ENCODE results near the gene GLOD4.

The GLOD4 gene

GRCh38 chr17:802481-802880, 20.4 kb upstream of the GLOD4 start:
- H3K4me1 ChIP-seq (ENCODE audit: control insufficient read depth in 2 of 2, insufficient read depth in 2 of 2, low read length in 2 of 2) = no peaks in the 10 kb centered on the region
- no peak overlapping the region for H3K4me3 ChIP-seq (ENCODE audit: low read length in 2 of 2)
- H3K9me3 ChIP-seq (ENCODE audit: control insufficient read depth in 2 of 2, low read length in 2 of 2) = no peaks in the 10 kb centered on the region
- H3K9ac ChIP-seq (ENCODE audit: low read depth in 1 of 2, low read length in 2 of 2) = no peak overlapping the region
- no peaks in the 10 kb centered on the region for H3K36me3 ChIP-seq (ENCODE audit: control insufficient read depth in 2 of 2, insufficient read depth in 2 of 2, low read length in 2 of 2)
- no peaks in the 10 kb centered on the region for H3K27me3 ChIP-seq (ENCODE audit: control insufficient read depth in 2 of 2, insufficient read depth in 2 of 2, low read length in 2 of 2)
- no peak overlapping the region for H3K27ac ChIP-seq (ENCODE audit: low read depth in 2 of 2, low read length in 2 of 2)

DNA sequence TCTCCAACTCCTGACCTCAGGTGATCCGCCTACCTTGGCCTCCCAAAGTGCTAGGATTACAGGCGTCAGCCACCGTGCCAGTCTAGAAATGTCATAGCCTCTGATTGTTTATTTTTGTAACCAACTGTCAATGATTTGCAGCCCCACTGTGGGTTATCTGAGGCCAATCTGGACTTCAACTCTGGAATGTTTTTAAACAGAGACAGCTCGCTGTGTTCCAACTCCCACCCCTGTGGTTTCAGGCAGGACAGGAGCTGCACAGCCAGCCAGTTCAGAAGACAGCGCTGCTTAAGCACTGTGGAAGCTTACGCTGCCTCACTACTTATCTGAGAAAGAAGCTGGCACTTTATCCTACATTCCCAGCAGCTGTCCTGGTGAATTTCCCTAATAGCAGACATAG, 19.6 kb upstream of the GLOD4 start:
- Histone ChIP-seq H3K4me1 (ENCODE audit: control insufficient read depth in 2 of 2, insufficient read depth in 2 of 2, low read length in 2 of 2) (no peaks in the 10 kb centered on the region), H3K9me3 (ENCODE audit: control insufficient read depth in 2 of 2, low read length in 2 of 2) (no peaks in the 10 kb centered on the region), H3K9ac (ENCODE audit: low read depth in 1 of 2, low read length in 2 of 2) (no peak overlapping the region), H3K36me3 (ENCODE audit: control insufficient read depth in 2 of 2, insufficient read depth in 2 of 2, low read length in 2 of 2) (no peaks in the 10 kb centered on the region), H3K27ac (ENCODE audit: low read depth in 2 of 2, low read length in 2 of 2) (no peak overlapping the region), H3K27me3 (ENCODE audit: control insufficient read depth in 2 of 2, insufficient read depth in 2 of 2, low read length in 2 of 2) (no peaks in the 10 kb centered on the region), H3K4me3 (ENCODE audit: low read length in 2 of 2) (no peak overlapping the region)

DNA sequence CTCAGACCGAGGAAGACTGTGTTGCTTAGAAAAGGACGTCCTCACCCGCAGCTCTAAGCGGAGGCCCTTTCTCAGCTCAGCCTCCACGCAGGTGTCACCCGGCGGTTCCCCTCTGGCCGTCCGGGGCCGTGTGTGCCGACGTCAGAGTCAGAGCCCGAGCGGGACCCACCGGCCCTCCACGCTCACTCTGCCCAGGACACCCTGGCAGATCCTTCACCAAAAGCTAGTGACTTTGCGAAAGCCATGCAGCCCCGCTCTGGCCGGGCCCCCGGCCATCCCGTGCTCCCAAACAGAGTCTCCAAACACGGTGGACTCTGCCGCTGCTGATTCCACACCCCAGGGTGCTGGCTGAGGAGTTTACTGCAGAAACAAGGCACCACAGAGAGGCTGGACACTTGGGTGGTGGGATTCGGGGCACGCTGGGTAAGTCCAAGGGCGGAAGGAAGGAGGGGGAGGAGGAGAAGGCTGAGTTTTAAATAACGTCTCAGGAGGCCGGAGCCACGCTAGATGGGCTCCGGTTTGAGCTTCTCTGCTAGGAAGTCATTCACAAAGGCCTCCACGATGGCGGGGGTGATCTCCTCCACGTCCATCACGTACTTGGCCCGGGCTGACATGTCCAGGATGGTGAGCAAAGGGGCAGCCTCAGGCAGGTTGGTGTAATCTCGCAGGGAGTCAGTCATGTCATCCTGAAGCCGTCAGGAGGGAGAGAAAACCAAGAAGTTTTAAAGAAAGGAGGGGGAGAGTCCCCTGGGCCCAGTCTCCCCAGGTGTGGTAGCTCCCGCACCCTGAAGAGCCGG, 18.6 kb upstream of the GLOD4 start:
- no peaks in the 10 kb centered on the region for H3K36me3 ChIP-seq (ENCODE audit: control insufficient read depth in 2 of 2, insufficient read depth in 2 of 2, low read length in 2 of 2)
- no peaks in the 10 kb centered on the region for H3K4me1 ChIP-seq (ENCODE audit: control insufficient read depth in 2 of 2, insufficient read depth in 2 of 2, low read length in 2 of 2)
- no peak overlapping the region for H3K27ac ChIP-seq (ENCODE audit: low read depth in 2 of 2, low read length in 2 of 2)

GRCh38 chr17:799261-799660, 17.2 kb upstream of the GLOD4 start:
- no peaks in the 10 kb centered on the region for H3K27me3 ChIP-seq (ENCODE audit: control insufficient read depth in 2 of 2, insufficient read depth in 2 of 2, low read length in 2 of 2)
- no peak overlapping the region for H3K27ac ChIP-seq (ENCODE audit: low read depth in 2 of 2, low read length in 2 of 2)
- H3K36me3 ChIP-seq (ENCODE audit: control insufficient read depth in 2 of 2, insufficient read depth in 2 of 2, low read length in 2 of 2) = no peaks in the 10 kb centered on the region
- peaks cover 0 to 4% of the 10 kb centered on the region in 2 donors for H3K4me1 ChIP-seq (ENCODE audit: control insufficient read depth in 2 of 2, insufficient read depth in 2 of 2, low read length in 2 of 2)
- H3K9ac ChIP-seq (ENCODE audit: low read depth in 1 of 2, low read length in 2 of 2) = no peak overlapping the region
- H3K4me3 ChIP-seq (ENCODE audit: low read length in 2 of 2) = no peak overlapping the region
- H3K9me3 ChIP-seq (ENCODE audit: control insufficient read depth in 2 of 2, low read length in 2 of 2) = no peaks in the 10 kb centered on the region

More for the DNA sequence above, 18.6 kb upstream of the GLOD4 start:
- no peaks in the 10 kb centered on the region for H3K9me3 ChIP-seq (ENCODE audit: control insufficient read depth in 2 of 2, low read length in 2 of 2)
- no peak overlapping the region for H3K4me3 ChIP-seq (ENCODE audit: low read length in 2 of 2)
- H3K27me3 ChIP-seq (ENCODE audit: control insufficient read depth in 2 of 2, insufficient read depth in 2 of 2, low read length in 2 of 2) = no peaks in the 10 kb centered on the region
- H3K9ac ChIP-seq (ENCODE audit: low read depth in 1 of 2, low read length in 2 of 2) = no peak overlapping the region

- H3K4me3 ChIP-seq (ENCODE audit: low read length in 2 of 2) = no peak overlapping the region
- H3K27ac ChIP-seq (ENCODE audit: low read depth in 2 of 2, low read length in 2 of 2) = no peak overlapping the region
- no peaks in the 10 kb centered on the region for H3K9me3 ChIP-seq (ENCODE audit: control insufficient read depth in 2 of 2, low read length in 2 of 2)
- H3K36me3 ChIP-seq (ENCODE audit: control insufficient read depth in 2 of 2, insufficient read depth in 2 of 2, low read length in 2 of 2) = no peaks in the 10 kb centered on the region
- peaks cover 0 to 4% of the 10 kb centered on the region in 2 donors for H3K4me1 ChIP-seq (ENCODE audit: control insufficient read depth in 2 of 2, insufficient read depth in 2 of 2, low read length in 2 of 2)
- no peaks in the 10 kb centered on the region for H3K27me3 ChIP-seq (ENCODE audit: control insufficient read depth in 2 of 2, insufficient read depth in 2 of 2, low read length in 2 of 2)
- no peak overlapping the region for H3K9ac ChIP-seq (ENCODE audit: low read depth in 1 of 2, low read length in 2 of 2)
Observed at GRCh38 chr17:798246-798645, 16.2 kb upstream of the GLOD4 start.

DNA sequence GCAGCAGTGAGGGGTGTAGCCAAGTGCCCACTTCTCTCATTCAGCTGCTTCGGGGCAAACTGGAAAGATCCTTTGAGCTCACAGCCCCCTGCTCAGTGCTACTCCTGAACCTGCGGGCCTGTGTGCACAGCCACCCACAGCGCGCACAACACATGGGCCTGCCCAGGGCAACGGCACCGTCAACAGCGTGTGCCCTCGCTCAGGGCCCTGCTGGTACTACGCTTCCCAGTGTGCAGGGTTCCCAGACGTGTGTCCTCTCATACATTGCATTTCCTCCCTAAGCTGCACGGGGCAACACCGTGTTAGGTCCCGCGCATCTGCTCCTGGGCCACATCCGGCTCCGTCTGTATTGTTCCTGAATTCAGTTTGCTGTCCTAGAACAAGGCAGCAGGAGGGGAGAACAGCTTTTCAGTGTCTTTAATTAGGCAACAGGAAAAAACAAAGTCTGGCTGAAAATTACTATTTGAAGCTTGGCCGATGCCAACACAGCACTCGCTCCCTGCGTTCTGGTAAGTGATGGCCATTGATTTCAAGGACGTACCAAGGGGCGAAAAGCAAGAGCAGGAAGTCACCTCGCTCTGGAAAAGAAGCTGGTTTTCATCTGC, 15.3 kb upstream of the GLOD4 start:
- no peaks in the 10 kb centered on the region for H3K27me3 ChIP-seq (ENCODE audit: control insufficient read depth in 2 of 2, insufficient read depth in 2 of 2, low read length in 2 of 2)
- no peak overlapping the region for H3K4me3 ChIP-seq (ENCODE audit: low read length in 2 of 2)
- no peak overlapping the region for H3K27ac ChIP-seq (ENCODE audit: low read depth in 2 of 2, low read length in 2 of 2)

GRCh38 chr17:796609-797008, 14.5 kb upstream of the GLOD4 start:
- Histone ChIP-seq H3K9ac (ENCODE audit: low read depth in 1 of 2, low read length in 2 of 2) (no peak overlapping the region), H3K4me1 (ENCODE audit: control insufficient read depth in 2 of 2, insufficient read depth in 2 of 2, low read length in 2 of 2) (peaks cover 0 to 4% of the 10 kb centered on the region in 2 donors), H3K27ac (ENCODE audit: low read depth in 2 of 2, low read length in 2 of 2) (no peak overlapping the region), H3K27me3 (ENCODE audit: control insufficient read depth in 2 of 2, insufficient read depth in 2 of 2, low read length in 2 of 2) (no peaks in the 10 kb centered on the region), H3K4me3 (ENCODE audit: low read length in 2 of 2) (no peak overlapping the region), H3K9me3 (ENCODE audit: control insufficient read depth in 2 of 2, low read length in 2 of 2) (no peaks in the 10 kb centered on the region), H3K36me3 (ENCODE audit: control insufficient read depth in 2 of 2, insufficient read depth in 2 of 2, low read length in 2 of 2) (peaks cover 12% of the 10 kb centered on the region in 2 donors)

More for the DNA sequence above, 15.3 kb upstream of the GLOD4 start:
- Histone ChIP-seq H3K9ac (ENCODE audit: low read depth in 1 of 2, low read length in 2 of 2) (no peak overlapping the region), H3K9me3 (ENCODE audit: control insufficient read depth in 2 of 2, low read length in 2 of 2) (no peaks in the 10 kb centered on the region), H3K4me1 (ENCODE audit: control insufficient read depth in 2 of 2, insufficient read depth in 2 of 2, low read length in 2 of 2) (peaks cover 0 to 4% of the 10 kb centered on the region in 2 donors), H3K36me3 (ENCODE audit: control insufficient read depth in 2 of 2, insufficient read depth in 2 of 2, low read length in 2 of 2) (peaks cover 5% of the 10 kb centered on the region in 2 donors)

DNA sequence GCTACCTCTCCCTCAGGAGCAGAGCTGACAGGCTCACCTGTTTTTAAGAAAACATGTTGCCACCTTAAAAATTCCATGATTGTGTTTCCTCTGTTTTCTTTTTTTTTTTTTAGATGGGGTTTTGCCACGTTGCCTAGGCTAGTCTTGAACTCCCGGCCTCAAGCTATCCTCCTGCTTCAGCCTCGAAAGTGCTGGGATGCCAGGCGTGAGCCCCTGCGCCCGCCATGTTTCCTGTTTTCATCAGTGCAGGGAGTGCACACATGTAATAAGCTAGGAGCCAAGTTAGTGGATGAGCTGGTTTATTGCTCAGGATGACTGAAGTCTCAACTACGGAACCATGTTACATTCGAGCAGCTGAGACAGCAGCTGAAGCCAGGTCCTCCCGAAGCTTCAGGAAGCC, 13.6 kb upstream of the GLOD4 start:
- H3K4me3 ChIP-seq (ENCODE audit: low read length in 2 of 2) = no peak overlapping the region
- no peaks in the 10 kb centered on the region for H3K9me3 ChIP-seq (ENCODE audit: control insufficient read depth in 2 of 2, low read length in 2 of 2)
- peak overlapping the region in 1 of 2 donors; percentile 11 for H3K27ac ChIP-seq (ENCODE audit: low read depth in 2 of 2, low read length in 2 of 2)
- peak overlapping the region in 1 of 2 donors; percentile 17 for H3K9ac ChIP-seq (ENCODE audit: low read depth in 1 of 2, low read length in 2 of 2)
- peaks cover 16 to 20% of the 10 kb centered on the region in 2 donors for H3K36me3 ChIP-seq (ENCODE audit: control insufficient read depth in 2 of 2, insufficient read depth in 2 of 2, low read length in 2 of 2)
- H3K4me1 ChIP-seq (ENCODE audit: control insufficient read depth in 2 of 2, insufficient read depth in 2 of 2, low read length in 2 of 2) = peaks cover 0 to 4% of the 10 kb centered on the region in 2 donors
- H3K27me3 ChIP-seq (ENCODE audit: control insufficient read depth in 2 of 2, insufficient read depth in 2 of 2, low read length in 2 of 2) = no peaks in the 10 kb centered on the region

- H3K4me1 ChIP-seq (ENCODE audit: control insufficient read depth in 2 of 2, insufficient read depth in 2 of 2, low read length in 2 of 2) = peaks cover 0 to 4% of the 10 kb centered on the region in 2 donors
- no peaks in the 10 kb centered on the region for H3K27me3 ChIP-seq (ENCODE audit: control insufficient read depth in 2 of 2, insufficient read depth in 2 of 2, low read length in 2 of 2)
- peak overlapping the region in 1 of 2 donors; percentile 17 for H3K9ac ChIP-seq (ENCODE audit: low read depth in 1 of 2, low read length in 2 of 2)
- H3K4me3 ChIP-seq (ENCODE audit: low read length in 2 of 2) = peak overlapping the region; percentile 14 to 60
- H3K27ac ChIP-seq (ENCODE audit: low read depth in 2 of 2, low read length in 2 of 2) = peak overlapping the region in 1 of 2 donors; percentile 11
- no peaks in the 10 kb centered on the region for H3K9me3 ChIP-seq (ENCODE audit: control insufficient read depth in 2 of 2, low read length in 2 of 2)
- peaks cover 18 to 20% of the 10 kb centered on the region in 2 donors for H3K36me3 ChIP-seq (ENCODE audit: control insufficient read depth in 2 of 2, insufficient read depth in 2 of 2, low read length in 2 of 2)
Observed at GRCh38 chr17:795276-795675, 13.2 kb upstream of the GLOD4 start.

DNA sequence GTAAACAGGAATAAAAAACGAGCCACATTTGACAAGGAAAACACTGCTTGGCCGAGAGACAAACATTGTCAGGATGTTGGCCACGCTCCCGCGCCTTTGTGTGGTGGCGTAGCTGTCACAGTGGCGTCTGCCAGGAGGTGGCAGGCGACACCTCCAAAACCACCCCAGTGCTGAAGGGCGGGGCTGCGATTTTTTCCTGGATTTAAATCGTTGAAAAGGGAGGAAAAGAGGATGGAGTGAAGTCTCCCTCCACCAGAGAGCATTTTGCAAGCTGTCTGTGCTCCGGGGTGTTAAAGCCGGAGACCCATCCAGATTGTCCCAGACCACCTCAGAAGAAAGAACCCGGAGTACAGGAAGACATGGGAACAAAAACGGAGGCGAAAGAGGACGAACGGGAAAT, 12.8 kb upstream of the GLOD4 start:
- peaks cover 0 to 4% of the 10 kb centered on the region in 2 donors for H3K4me1 ChIP-seq (ENCODE audit: control insufficient read depth in 2 of 2, insufficient read depth in 2 of 2, low read length in 2 of 2)
- H3K27ac ChIP-seq (ENCODE audit: low read depth in 2 of 2, low read length in 2 of 2) = peak overlapping the region in 1 of 2 donors; percentile 11
- H3K36me3 ChIP-seq (ENCODE audit: control insufficient read depth in 2 of 2, insufficient read depth in 2 of 2, low read length in 2 of 2) = peaks cover 20% of the 10 kb centered on the region in 2 donors
- H3K9me3 ChIP-seq (ENCODE audit: control insufficient read depth in 2 of 2, low read length in 2 of 2) = no peaks in the 10 kb centered on the region
- peak overlapping the region; percentile 14 to 60 for H3K4me3 ChIP-seq (ENCODE audit: low read length in 2 of 2)
- no peaks in the 10 kb centered on the region for H3K27me3 ChIP-seq (ENCODE audit: control insufficient read depth in 2 of 2, insufficient read depth in 2 of 2, low read length in 2 of 2)
- H3K9ac ChIP-seq (ENCODE audit: low read depth in 1 of 2, low read length in 2 of 2) = peak overlapping the region in 1 of 2 donors; percentile 17

Measured in mucosa of rectum (tissue), 2 donors.